Placental epithelial cell (primary cell): ENCODE results near the gene ALDH1B1. TPM values are rescaled to one million over a fixed set of nuclear protein-coding genes. Genes with fewer than 3 reads are reported as not detected.

Experiments used
- total RNA-seq: library from RNA; depleted of rRNA; stranded (reverse); fragments of >200 nt; gene quantifications from 2 replicates; pipeline ENCODE4 v1.2.3, GENCODE V29; 2012

Gene ALDH1B1
- total RNA-seq, result 11.0 and 25.7 TPM in 2 replicates

DNA sequence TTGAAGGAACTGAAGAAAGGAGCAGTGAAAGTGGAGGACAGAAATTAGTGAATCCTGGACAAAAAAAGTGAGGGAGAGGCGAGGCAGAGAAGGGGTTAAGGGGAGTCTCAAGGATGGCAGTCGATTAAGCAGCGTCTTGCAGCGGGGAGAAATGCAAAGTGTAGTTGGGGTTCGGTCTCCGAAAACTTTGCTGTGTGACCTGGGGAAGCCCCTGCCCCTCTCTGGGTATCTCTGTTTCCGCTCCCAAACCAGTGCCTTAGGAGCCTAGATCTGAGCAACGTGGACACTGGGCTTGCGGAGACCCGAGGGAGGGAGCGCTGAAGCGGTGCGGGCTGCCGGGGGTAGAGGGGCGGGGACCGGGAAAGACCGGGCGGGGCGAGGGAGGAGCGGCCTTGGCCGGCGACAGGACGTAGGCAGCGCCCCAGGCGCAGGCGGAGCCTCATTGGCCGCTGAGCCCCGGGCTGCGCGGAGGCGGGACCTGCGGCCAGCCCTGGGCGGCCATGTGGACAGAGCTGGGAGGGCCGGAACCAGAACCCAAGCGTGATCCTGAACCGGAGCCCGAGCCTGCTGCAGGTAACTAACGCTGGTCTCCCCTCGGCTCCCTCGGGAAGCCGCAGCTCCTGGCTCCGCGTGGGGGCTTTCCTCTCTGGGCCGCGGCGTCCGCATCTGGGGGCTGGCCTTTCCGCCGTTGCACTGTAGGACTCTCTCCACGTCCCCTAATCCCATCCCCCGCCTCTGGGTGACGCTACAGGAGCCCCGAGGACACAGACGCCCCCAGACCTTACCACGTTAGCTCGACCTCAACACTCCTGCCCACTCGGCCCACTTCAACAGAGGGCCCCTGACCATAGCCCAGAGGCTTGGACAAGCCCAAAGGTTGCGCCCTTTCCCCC is at the start of gene ALDH1B1:
Gene ALDH1B1 (plus strand): TSS at position 468 of the 893 bp plus-strand sequence. CDS start 3,047 bp downstream, outside the sequence.

DNA sequence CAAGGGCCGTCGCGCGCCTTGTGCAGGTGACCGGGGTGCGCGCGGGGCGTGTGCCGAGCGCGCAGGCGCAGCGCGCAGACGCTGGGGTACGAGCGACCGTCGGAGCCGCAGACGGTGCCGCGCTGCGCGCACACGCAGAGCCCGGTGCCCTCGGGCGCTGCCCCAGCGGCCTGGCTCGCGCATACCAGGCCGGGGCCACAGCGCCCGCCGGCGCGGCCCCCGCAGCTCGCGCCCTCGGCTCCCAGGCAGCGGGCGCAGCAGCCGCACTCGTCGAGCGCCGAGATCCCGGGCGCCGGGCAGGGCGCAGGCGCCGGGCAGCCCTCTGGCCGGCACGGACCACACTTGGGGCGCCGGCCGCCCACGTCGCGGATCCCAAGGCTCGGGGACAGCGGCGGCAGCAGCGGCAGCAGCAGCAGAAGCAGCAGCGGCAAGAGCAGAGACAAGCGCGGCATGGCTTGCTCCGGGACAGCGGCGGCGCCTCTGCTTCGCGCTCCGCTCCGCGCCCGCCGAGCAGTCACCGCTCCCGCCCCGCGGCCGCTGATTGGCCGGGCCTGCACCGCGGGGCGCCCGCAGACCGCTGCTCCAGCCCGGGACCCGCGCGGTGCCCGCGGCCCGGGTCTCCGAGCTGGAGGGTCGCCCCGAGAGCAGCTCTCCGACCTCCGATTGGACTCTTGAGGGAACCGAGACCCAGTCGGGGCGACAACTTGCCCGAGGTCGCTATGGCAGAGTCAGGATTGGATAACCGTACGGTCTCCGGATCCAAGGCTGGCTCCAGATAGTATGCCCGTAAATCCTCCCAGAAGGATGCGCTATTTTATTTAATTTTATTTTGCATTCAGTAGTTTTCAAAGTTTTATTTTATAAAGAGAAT is 31.7 kb downstream of the ALDH1B1 start, which contains the start of gene IGFBPL1:
Gene IGFBPL1 (minus strand): TSS at position 482 of the 871 bp plus-strand sequence. CDS start 30 bp downstream, at position 452.

Other genes with a start within 250 kb of the ALDH1B1 start
- 13.3 and 48.3 TPM in 2 replicates for gene IGFBPL1, start 31.8 kb downstream of the ALDH1B1 start, total RNA-seq
- gene ANKRD18A, start 227.9 kb downstream of the ALDH1B1 start, total RNA-seq, result under 0.01 TPM in 1 of 2 replicates, not detected in the other